ENCODE data around the gene LRRC31. TPM values are rescaled to one million over a fixed set of nuclear protein-coding genes. Genes with fewer than 3 reads are reported as not detected.

LRRC31 gene
- total and polyA plus RNA-seq, 4 donors: 0.53 to 5.3 (median 1.7) TPM

- Histone ChIP-seq H3K4me1 (ENCODE audit: control insufficient read depth in 4 of 4, insufficient read depth in 4 of 4, low read length in 3 of 4) (no peaks in the 10 kb centered on the region), H3K36me3 (ENCODE audit: control insufficient read depth in 4 of 4, insufficient read depth in 3 of 4, low read depth in 1 of 4, low read length in 3 of 4) (no peaks in the 10 kb centered on the region), H3K4me3 (ENCODE audit: low read depth in 1 of 3, low read length in 3 of 3) (no peak overlapping the region), H3K9ac (ENCODE audit: low read depth in 1 of 2, low read length in 2 of 2) (no peak overlapping the region), H3K27me3 (ENCODE audit: control insufficient read depth in 4 of 4, insufficient read depth in 4 of 4, low read length in 3 of 4) (no peaks in the 10 kb centered on the region), H3K27ac (ENCODE audit: low read depth in 1 of 2, low read length in 2 of 2) (no peak overlapping the region), H3K9me3 (ENCODE audit: control insufficient read depth in 4 of 4, low read length in 3 of 4) (no peaks in the 10 kb centered on the region)
- no peak for DNase-seq (ENCODE audit: low spot score)
- WGBS: 94% methylated on average over 2 of the region's 2 CpGs
- TF ChIP-seq FOXA1 (IDR thresholded peaks at IDR 0.05) (no peak), YY1 (IDR thresholded peaks at IDR 0.05) (no peak), SP1 (IDR thresholded peaks at IDR 0.05) (no peak), RAD21 (IDR thresholded peaks at IDR 0.05) (no peak), GABPA (IDR thresholded peaks at IDR 0.05 in 1 of 2, conservative IDR thresholded peaks at IDR 0.05 in 1 of 2) (no peak), FOXA2 (IDR thresholded peaks at IDR 0.05) (no peak), JUND (IDR thresholded peaks at IDR 0.05) (no peak), HNF4G (IDR thresholded peaks at IDR 0.05) (no peak), CTCF (IDR thresholded peaks at IDR 0.05; ENCODE audit: low read depth, low read length, missing input control) (no peak), ZBTB33 (IDR thresholded peaks at IDR 0.05) (no peak), REST (IDR thresholded peaks at IDR 0.05) (no peak), MAX (IDR thresholded peaks at IDR 0.05) (no peak), HNF4A (conservative IDR thresholded peaks at IDR 0.05) (no peak)
- TF ChIP-seq, protein P1, sequence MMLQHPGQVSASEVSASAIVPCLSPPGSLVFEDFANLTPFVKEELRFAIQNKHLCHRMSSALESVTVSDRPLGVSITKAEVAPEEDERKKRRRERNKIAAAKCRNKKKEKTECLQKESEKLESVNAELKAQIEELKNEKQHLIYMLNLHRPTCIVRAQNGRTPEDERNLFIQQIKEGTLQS (IDR thresholded peaks at IDR 0.05): no peak
Measured at GRCh38 chr3:169857811-169858210, 11.9 kb downstream of the LRRC31 start.

DNA sequence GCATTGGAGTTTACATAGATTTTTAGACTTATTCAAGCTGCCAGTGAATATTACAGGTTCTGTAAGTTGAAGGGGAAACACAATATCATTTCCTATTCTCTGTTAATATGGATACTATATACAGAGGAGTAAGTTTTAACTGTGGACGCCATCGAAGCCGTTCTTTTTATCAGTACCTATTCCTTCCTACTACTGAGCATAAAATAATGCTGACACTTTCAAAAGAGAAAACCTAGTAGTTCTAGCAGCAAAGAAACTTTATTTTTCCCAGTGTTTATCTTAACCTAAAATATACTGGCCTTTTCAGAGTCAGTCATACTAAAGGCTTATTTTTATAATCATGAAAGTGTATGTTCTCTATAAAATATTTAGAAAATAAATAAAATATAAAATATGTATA lies 14.2 kb downstream of the LRRC31 start:
- H3K27ac ChIP-seq (ENCODE audit: low read depth in 1 of 2, low read length in 2 of 2): no peak overlapping the region
- no peaks in the 10 kb centered on the region for H3K4me1 ChIP-seq (ENCODE audit: control insufficient read depth in 4 of 4, insufficient read depth in 4 of 4, low read length in 3 of 4)
- H3K36me3 ChIP-seq (ENCODE audit: control insufficient read depth in 4 of 4, insufficient read depth in 3 of 4, low read depth in 1 of 4, low read length in 3 of 4): no peaks in the 10 kb centered on the region
- no peaks in the 10 kb centered on the region for H3K27me3 ChIP-seq (ENCODE audit: control insufficient read depth in 4 of 4, insufficient read depth in 4 of 4, low read length in 3 of 4)
- TF ChIP-seq EGR1 (IDR thresholded peaks at IDR 0.05; ENCODE audit: low read depth in 2 of 2): no peak
- no peak for TF ChIP-seq RXRA (IDR thresholded peaks at IDR 0.05)
- TF ChIP-seq MAX (IDR thresholded peaks at IDR 0.05): no peak
- TF ChIP-seq JUND (IDR thresholded peaks at IDR 0.05): no peak
- no peak for TF ChIP-seq NR2F2 (IDR thresholded peaks at IDR 0.05)
- TF ChIP-seq YY1 (IDR thresholded peaks at IDR 0.05): no peak
- TF ChIP-seq FOXA1 (IDR thresholded peaks at IDR 0.05): no peak
- TF ChIP-seq RAD21 (IDR thresholded peaks at IDR 0.05): no peak
- TF ChIP-seq REST (IDR thresholded peaks at IDR 0.05): no peak
- TF ChIP-seq ZBTB33 (IDR thresholded peaks at IDR 0.05): no peak
- TF ChIP-seq HNF4A (conservative IDR thresholded peaks at IDR 0.05): no peak
- TF ChIP-seq, protein P1 (IDR thresholded peaks at IDR 0.05): no peak
- TF ChIP-seq FOXA2 (IDR thresholded peaks at IDR 0.05): no peak
- TF ChIP-seq HNF4G (IDR thresholded peaks at IDR 0.05): no peak
- no peak for TF ChIP-seq GABPA (IDR thresholded peaks at IDR 0.05 in 1 of 2, conservative IDR thresholded peaks at IDR 0.05 in 1 of 2)
- no peak overlapping the region for H3K4me3 ChIP-seq (ENCODE audit: low read depth in 1 of 3, low read length in 3 of 3)
- H3K9me3 ChIP-seq (ENCODE audit: control insufficient read depth in 4 of 4, low read length in 3 of 4): no peaks in the 10 kb centered on the region
- no peak for DNase-seq (ENCODE audit: low spot score)
- H3K9ac ChIP-seq (ENCODE audit: low read depth in 1 of 2, low read length in 2 of 2): no peak overlapping the region
- 85% methylated on average over 3 of the region's 3 CpGs for WGBS
